SU-DHL-6 (cell line): ENCODE data around the gene ZNF423.

Source experiments
- EZH2phosphoT487 ChIP-seq: fragments of 200-600 bp; sonication (generic), shearing (Covaris generic); conservative IDR thresholded peaks from 2 replicates; pipeline ENCODE4 v1.6.1; 2018; ENCODE audit warnings: mild to moderate bottlenecking, antibody characterized with exemption, low read length, moderate library complexity, mixed read lengths
- TF ChIP-seq, protein P1 (sequence below): fragments of 200-600 bp; sonication (generic); IDR thresholded peaks from one replicate; pipeline ENCODE4 v1.5.1; 2017; ENCODE audit warnings: antibody characterized with exemption, mild to moderate bottlenecking, low read length, moderate library complexity; ENCODE audit not compliant: insufficient read depth, poor library complexity, severe bottlenecking

GRCh38 chr16:49634235-49635008 is 221.5 kb downstream of the ZNF423 start:
- TF ChIP-seq, protein P1, sequence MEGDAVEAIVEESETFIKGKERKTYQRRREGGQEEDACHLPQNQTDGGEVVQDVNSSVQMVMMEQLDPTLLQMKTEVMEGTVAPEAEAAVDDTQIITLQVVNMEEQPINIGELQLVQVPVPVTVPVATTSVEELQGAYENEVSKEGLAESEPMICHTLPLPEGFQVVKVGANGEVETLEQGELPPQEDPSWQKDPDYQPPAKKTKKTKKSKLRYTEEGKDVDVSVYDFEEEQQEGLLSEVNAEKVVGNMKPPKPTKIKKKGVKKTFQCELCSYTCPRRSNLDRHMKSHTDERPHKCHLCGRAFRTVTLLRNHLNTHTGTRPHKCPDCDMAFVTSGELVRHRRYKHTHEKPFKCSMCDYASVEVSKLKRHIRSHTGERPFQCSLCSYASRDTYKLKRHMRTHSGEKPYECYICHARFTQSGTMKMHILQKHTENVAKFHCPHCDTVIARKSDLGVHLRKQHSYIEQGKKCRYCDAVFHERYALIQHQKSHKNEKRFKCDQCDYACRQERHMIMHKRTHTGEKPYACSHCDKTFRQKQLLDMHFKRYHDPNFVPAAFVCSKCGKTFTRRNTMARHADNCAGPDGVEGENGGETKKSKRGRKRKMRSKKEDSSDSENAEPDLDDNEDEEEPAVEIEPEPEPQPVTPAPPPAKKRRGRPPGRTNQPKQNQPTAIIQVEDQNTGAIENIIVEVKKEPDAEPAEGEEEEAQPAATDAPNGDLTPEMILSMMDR: no peak
- no peak for TF ChIP-seq EZH2phosphoT487
